ENCODE measurements around the gene PDGFC.

DNA sequence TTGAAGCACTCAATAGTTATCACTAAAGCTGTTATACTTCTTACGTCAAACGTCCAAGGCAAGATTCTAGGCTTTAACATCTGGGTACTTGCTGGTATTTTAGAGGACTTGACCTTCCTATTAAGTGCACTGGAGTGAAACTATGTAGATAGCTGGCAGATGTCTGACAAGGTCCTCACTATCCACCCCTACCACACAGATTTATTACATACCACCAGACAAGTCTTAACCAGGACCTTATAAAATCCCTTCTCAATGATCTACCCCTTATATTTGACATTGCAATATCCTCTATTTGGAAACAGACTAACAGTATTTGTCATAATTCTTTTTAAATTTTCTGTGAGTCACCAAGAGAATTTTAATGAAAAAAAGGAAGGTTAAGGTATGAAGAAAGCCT, 78.8 kb downstream of the PDGFC start:
- TF ChIP-seq EZH2 (IDR thresholded peaks at IDR 0.05; ENCODE audit: borderline replicate concordance) (no peak), CTCF (IDR thresholded peaks at IDR 0.05; ENCODE audit: poor library complexity) (no peak), EZH2phosphoT487 (IDR thresholded peaks at IDR 0.05; ENCODE audit: low read depth, severe bottlenecking, unreplicated experiment) (no peak)

Measured in hepatocyte (in vitro differentiated cells).